Trophoblast cell (in vitro differentiated cells and primary cell): ENCODE results near the gene NRBP1.
"Not testable (repeated sequence)": the region's sequence is repeated elsewhere in the genome, so short reads cannot be mapped to it uniquely, and the experiment has no call there.

Source experiments
- DNase-seq, 2 donors: peaks; one replicate each; pipeline ENCODE4 v3.0.0-alpha.2; 2016
- H2AFZ ChIP-seq: 2 replicates; pipeline ENCODE4 v1.6.1; 2013; ENCODE audit warnings: low read length, moderate library complexity, mild to moderate bottlenecking; ENCODE audit not compliant: insufficient read depth, poor library complexity
- H2AK5ac ChIP-seq: 2 replicates; pipeline ENCODE4 v1.6.1; 2013; ENCODE audit warnings: mild to moderate bottlenecking, low read length
- H2BK120ac ChIP-seq: 2 replicates; pipeline ENCODE4 v1.6.1; 2013; ENCODE audit warnings: low read length, mild to moderate bottlenecking, moderate library complexity; ENCODE audit not compliant: insufficient read depth, poor library complexity
- H2BK12ac ChIP-seq: 2 replicates; pipeline ENCODE4 v1.6.1; 2013; ENCODE audit warnings: mild to moderate bottlenecking, low read length, moderate library complexity
- H2BK5ac ChIP-seq: 2 replicates; pipeline ENCODE4 v1.6.1; 2013; ENCODE audit warnings: low read length, low read depth, moderate library complexity, mild to moderate bottlenecking; ENCODE audit not compliant: poor library complexity
- H3K14ac ChIP-seq: 2 replicates; pipeline ENCODE4 v1.6.1; 2013; ENCODE audit warnings: mild to moderate bottlenecking, low read length
- H3K18ac ChIP-seq: 2 replicates; pipeline ENCODE4 v1.6.1; 2013; ENCODE audit warnings: mild to moderate bottlenecking, low read length
- H3K23ac ChIP-seq: 2 replicates; pipeline ENCODE4 v1.6.1; 2013; ENCODE audit warnings: low read length
- H3K27ac ChIP-seq: 2 replicates; pipeline ENCODE4 v1.5.1; 2013; ENCODE audit warnings: low read depth, mild to moderate bottlenecking, inconsistent platforms, low read length, moderate library complexity
- H3K27me3 ChIP-seq: 2 replicates; pipeline ENCODE4 v1.6.1; 2013; ENCODE audit warnings: inconsistent platforms, mild to moderate bottlenecking, low read length, moderate library complexity; ENCODE audit not compliant: insufficient read depth
- H3K36me3 ChIP-seq, 2 experiments: 1 replicate in 1 of 2; 2 replicates in 1 of 2; pipeline ENCODE4 v1.6.1; 2013; ENCODE audit warnings: low read length in 2 of 2, mild to moderate bottlenecking in 2 of 2, moderate library complexity in 1 of 2; ENCODE audit not compliant: insufficient read depth in 2 of 2, control insufficient read depth in 1 of 2
- H3K4ac ChIP-seq: 2 replicates; pipeline ENCODE4 v1.6.1; 2013; ENCODE audit warnings: low read depth, mild to moderate bottlenecking, low read length, moderate library complexity
- H3K4me1 ChIP-seq, 2 experiments: 1 replicate in 1 of 2; 2 replicates in 1 of 2; pipeline ENCODE4 v1.6.1; 2013; ENCODE audit warnings: low read length in 2 of 2, mild to moderate bottlenecking in 2 of 2, moderate library complexity in 1 of 2; ENCODE audit not compliant: insufficient read depth in 2 of 2, control insufficient read depth in 1 of 2
- H3K4me2 ChIP-seq: 2 replicates; pipeline ENCODE4 v1.6.1; 2013; ENCODE audit warnings: inconsistent platforms, mild to moderate bottlenecking, low read length, moderate library complexity
- H3K4me3 ChIP-seq: 2 replicates; pipeline ENCODE4 v1.5.1; 2013; ENCODE audit warnings: mild to moderate bottlenecking, low read depth, low read length, inconsistent platforms
- H3K79me1 ChIP-seq: one replicate; pipeline ENCODE4 v1.6.1; 2013; ENCODE audit warnings: low read length
- H3K79me2 ChIP-seq: 2 replicates; pipeline ENCODE4 v1.6.1; 2013; ENCODE audit warnings: low read length, mild to moderate bottlenecking; ENCODE audit not compliant: control insufficient read depth, insufficient read depth, poor library complexity
- H3K9ac ChIP-seq: 2 replicates; pipeline ENCODE4 v1.6.1; 2013; ENCODE audit warnings: mild to moderate bottlenecking, low read length
- H3K9me3 ChIP-seq: 2 replicates; pipeline ENCODE4 v1.6.1; 2013; ENCODE audit warnings: low read depth, mild to moderate bottlenecking, control low read depth, inconsistent platforms, low read length; ENCODE audit not compliant: insufficient read depth
- H4K12ac ChIP-seq: 2 replicates; pipeline ENCODE4 v1.6.1; 2013; ENCODE audit warnings: low read depth, mild to moderate bottlenecking, low read length, moderate library complexity
- H4K8ac ChIP-seq: 2 replicates; pipeline ENCODE4 v1.6.1; 2013; ENCODE audit warnings: low read depth, mild to moderate bottlenecking, low read length, moderate library complexity
- H4K91ac ChIP-seq: one replicate; pipeline ENCODE4 v1.6.1; 2013; ENCODE audit warnings: low read depth, mild to moderate bottlenecking, low read length, moderate library complexity
- WGBS: extraction: QIAGEN DNeasy Blood & Tissue Kit; methylation state at CpG from one replicate; pipeline ENCODE4 v1.1.7; 2013; ENCODE audit warnings: missing lambda C conversion rate; ENCODE audit not compliant: insufficient read length, insufficient coverage; ENCODE audit errors: extremely low coverage; 5-methylcytosine and 5-hydroxymethylcytosine counted together

NRBP1 gene

GRCh38 chr2:27421660-27422250, 6.7 kb upstream of the NRBP1 start:
- Histone ChIP-seq H3K27me3 (no peaks in the 10 kb centered on the region), H2BK12ac (no peak overlapping the region), H4K91ac (no peak overlapping the region), H3K4ac (no peak overlapping the region), H3K14ac (no peak overlapping the region), H3K18ac (no peak overlapping the region), H3K9me3 (no peaks in the 10 kb centered on the region), H3K4me3 (no peak overlapping the region), H3K9ac (no peak overlapping the region), H3K4me2 (no peak overlapping the region), H3K36me3 (no peaks in the 10 kb centered on the region), H3K79me1 (no peaks in the 10 kb centered on the region), H3K79me2 (no peaks in the 10 kb centered on the region), H3K23ac (no peak overlapping the region), H4K8ac (no peak overlapping the region), H3K4me1 (no peaks in the 10 kb centered on the region), H2AFZ (no peak overlapping the region), H2AK5ac (no peak overlapping the region), H4K12ac (no peak overlapping the region), H2BK5ac (peak overlapping the region; percentile 13), H3K27ac (peak overlapping the region; percentile 26), H2BK120ac (no peak overlapping the region)
- WGBS: no CpG with 5 or more reads among the region's 4 CpGs
- peak; percentile 78 to 91 for DNase-seq

GRCh38 chr2:27422958-27423357, 5.5 kb upstream of the NRBP1 start:
- H3K18ac ChIP-seq: no peak overlapping the region
- peaks cover under 1% of the 10 kb centered on the region for H3K79me1 ChIP-seq

GRCh38 chr2:27425039-27425438, 3.4 kb upstream of the NRBP1 start:
- H4K12ac ChIP-seq, H4K91ac ChIP-seq, H3K4ac ChIP-seq, H2BK12ac ChIP-seq, H4K8ac ChIP-seq, H2BK5ac ChIP-seq, H3K18ac ChIP-seq, H3K79me1 ChIP-seq, H3K27ac ChIP-seq, H3K36me3 ChIP-seq, H2AFZ ChIP-seq, H3K9ac ChIP-seq, H3K4me2 ChIP-seq, H2AK5ac ChIP-seq, H2BK120ac ChIP-seq, H3K14ac ChIP-seq, H3K23ac ChIP-seq, H3K27me3 ChIP-seq, H3K4me1 ChIP-seq, H3K4me3 ChIP-seq, H3K9me3 ChIP-seq: not testable (repeated sequence)
- peaks cover 15% of the 10 kb centered on the region for H3K79me2 ChIP-seq
- WGBS: no CpG with 5 or more reads among the region's 10 CpGs
- peak; percentile 44 to 66 for DNase-seq

More at GRCh38 chr2:27422958-27423357, 5.5 kb upstream of the NRBP1 start:
- Histone ChIP-seq H2AK5ac (no peak overlapping the region), H3K4me3 (no peak overlapping the region), H2BK5ac (no peak overlapping the region), H2BK120ac (no peak overlapping the region), H2AFZ (no peak overlapping the region), H3K4me2 (no peak overlapping the region), H3K27ac (no peak overlapping the region), H3K4me1 (no peaks in the 10 kb centered on the region), H2BK12ac (no peak overlapping the region), H3K36me3 (no peaks in the 10 kb centered on the region), H3K4ac (no peak overlapping the region), H3K23ac (no peak overlapping the region), H4K8ac (no peak overlapping the region), H3K9ac (no peak overlapping the region), H3K14ac (no peak overlapping the region), H3K27me3 (no peaks in the 10 kb centered on the region), H4K91ac (no peak overlapping the region), H3K9me3 (no peaks in the 10 kb centered on the region), H3K79me2 (no peaks in the 10 kb centered on the region), H4K12ac (no peak overlapping the region)
- no peak for DNase-seq
- WGBS: no CpG with 5 or more reads among the region's 3 CpGs

GRCh38 chr2:27427863-27428212, 593 bp upstream of the NRBP1 start:
- peak overlapping the region; percentile 95 for H3K18ac ChIP-seq
- H2AFZ ChIP-seq: no peak overlapping the region
- H3K4me3 ChIP-seq: peak overlapping the region; percentile 74
- H4K12ac ChIP-seq: no peak overlapping the region
- no peak overlapping the region for H3K4ac ChIP-seq
- H3K4me1 ChIP-seq: peaks cover 3% of the 10 kb centered on the region in 2 experiments
- no peak overlapping the region for H2AK5ac ChIP-seq
- H3K9me3 ChIP-seq: no peaks in the 10 kb centered on the region
- peak overlapping the region; percentile 76 for H3K4me2 ChIP-seq
- H2BK120ac ChIP-seq: peak overlapping the region; percentile 72
- peak in 1 of 2 donors; percentile 39 for DNase-seq
- H3K27me3 ChIP-seq: no peaks in the 10 kb centered on the region
- no peak overlapping the region for H3K9ac ChIP-seq
- H4K91ac ChIP-seq: peak overlapping the region; percentile 81
- WGBS: 100% methylated on average over 2 of the region's 7 CpGs
- H3K23ac ChIP-seq: no peak overlapping the region
- peak overlapping the region; percentile 93 for H3K27ac ChIP-seq
- peak overlapping the region; percentile 90 for H3K14ac ChIP-seq
- peaks cover 20% of the 10 kb centered on the region for H3K79me2 ChIP-seq
- H4K8ac ChIP-seq: peak overlapping the region; percentile 96
- no peak overlapping the region for H2BK12ac ChIP-seq
- peaks cover 7% of the 10 kb centered on the region for H3K79me1 ChIP-seq
- peak overlapping the region; percentile 88 for H2BK5ac ChIP-seq
- peaks cover 3% of the 10 kb centered on the region in 2 experiments for H3K36me3 ChIP-seq
